T-helper 2 cell (primary cell): ENCODE results near the gene KCNQ5.

Experiments used
- DNase-seq, 5 experiments: peaks; one replicate each; pipeline versions ENCODE4 v3.0.0 to v3.0.0-alpha.2; 2012 to 2022

KCNQ5 gene

GRCh38 chr6:72810571-72811280, 188.9 kb downstream of the KCNQ5 start:
- no peak for DNase-seq

- no peak for DNase-seq
Observed at GRCh38 chr6:72811971-72812421, 190.1 kb downstream of the KCNQ5 start.

GRCh38 chr6:72813807-72814596, 192.1 kb downstream of the KCNQ5 start:
- peak in 1 of 5 experiments; percentile 26 for DNase-seq

- no peak for DNase-seq
Observed at GRCh38 chr6:72816022-72816421, 194.2 kb downstream of the KCNQ5 start.

- no peak for DNase-seq
Observed at GRCh38 chr6:72817208-72817607, 195.3 kb downstream of the KCNQ5 start.

GRCh38 chr6:72819609-72820008, 197.7 kb downstream of the KCNQ5 start:
- no peak for DNase-seq

GRCh38 chr6:72820153-72820552, 198.3 kb downstream of the KCNQ5 start:
- no peak for DNase-seq

GRCh38 chr6:72820906-72821305, 199.0 kb downstream of the KCNQ5 start:
- DNase-seq, result no peak

- DNase-seq, result no peak
Observed at GRCh38 chr6:72822023-72822422, 200.2 kb downstream of the KCNQ5 start.

- no peak for DNase-seq
Observed at GRCh38 chr6:72822691-72823090, 200.8 kb downstream of the KCNQ5 start.

- DNase-seq, result no peak
Observed at GRCh38 chr6:72824833-72825232, 203.0 kb downstream of the KCNQ5 start.

- DNase-seq, result peak in 1 of 5 experiments; percentile 0
Observed at GRCh38 chr6:72825315-72825911, 203.5 kb downstream of the KCNQ5 start.

GRCh38 chr6:72826037-72826436, 204.2 kb downstream of the KCNQ5 start:
- no peak for DNase-seq

GRCh38 chr6:72826744-72827438, 205.0 kb downstream of the KCNQ5 start:
- DNase-seq, result no peak

- no peak for DNase-seq
Observed at GRCh38 chr6:72828904-72829303, 207.0 kb downstream of the KCNQ5 start.

GRCh38 chr6:72832271-72832670, 210.4 kb downstream of the KCNQ5 start:
- DNase-seq, result no peak

- DNase-seq, result no peak
Observed at GRCh38 chr6:72835749-72836148, 213.9 kb downstream of the KCNQ5 start.

GRCh38 chr6:72836971-72837370, 215.1 kb downstream of the KCNQ5 start:
- DNase-seq, result no peak

- DNase-seq, result no peak
Observed at GRCh38 chr6:72841195-72841594, 219.3 kb downstream of the KCNQ5 start.

- DNase-seq, result no peak
Observed at GRCh38 chr6:72842140-72842539, 220.3 kb downstream of the KCNQ5 start.

GRCh38 chr6:72844614-72845013, 222.8 kb downstream of the KCNQ5 start:
- no peak for DNase-seq

GRCh38 chr6:72849346-72849745, 227.5 kb downstream of the KCNQ5 start:
- DNase-seq, result no peak

GRCh38 chr6:72850040-72850439, 228.2 kb downstream of the KCNQ5 start:
- DNase-seq, result no peak
